Measurements from ENCODE around the gene TLR3. TPM values are rescaled to one million over a fixed set of nuclear protein-coding genes. Genes with fewer than 3 reads are reported as not detected.

TLR3 gene
- polyA plus RNA-seq, 3 donors = 8.3 to 14.4 (median 11.4) TPM

DNA sequence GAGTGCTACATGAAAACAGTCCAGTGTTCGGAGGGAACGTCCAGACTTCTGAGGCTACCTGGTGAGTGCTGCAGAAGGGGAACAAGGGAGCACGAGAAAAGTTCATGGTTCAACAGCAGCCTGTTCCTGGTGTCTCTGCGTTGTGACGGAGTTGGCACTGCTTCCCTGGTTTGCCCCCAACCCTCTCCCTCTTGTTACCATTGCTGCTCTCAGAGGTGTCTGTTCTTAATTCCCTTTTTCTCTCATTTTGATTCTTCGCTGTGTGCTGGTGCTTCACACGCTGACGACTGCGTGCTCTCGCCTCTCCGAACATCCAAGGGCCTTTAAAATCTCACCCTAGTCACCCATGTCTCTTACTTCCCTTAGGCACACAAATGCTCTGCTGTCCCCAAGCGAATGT, 34.0 kb downstream of the TLR3 start:
- DNase-seq = no peak

DNA sequence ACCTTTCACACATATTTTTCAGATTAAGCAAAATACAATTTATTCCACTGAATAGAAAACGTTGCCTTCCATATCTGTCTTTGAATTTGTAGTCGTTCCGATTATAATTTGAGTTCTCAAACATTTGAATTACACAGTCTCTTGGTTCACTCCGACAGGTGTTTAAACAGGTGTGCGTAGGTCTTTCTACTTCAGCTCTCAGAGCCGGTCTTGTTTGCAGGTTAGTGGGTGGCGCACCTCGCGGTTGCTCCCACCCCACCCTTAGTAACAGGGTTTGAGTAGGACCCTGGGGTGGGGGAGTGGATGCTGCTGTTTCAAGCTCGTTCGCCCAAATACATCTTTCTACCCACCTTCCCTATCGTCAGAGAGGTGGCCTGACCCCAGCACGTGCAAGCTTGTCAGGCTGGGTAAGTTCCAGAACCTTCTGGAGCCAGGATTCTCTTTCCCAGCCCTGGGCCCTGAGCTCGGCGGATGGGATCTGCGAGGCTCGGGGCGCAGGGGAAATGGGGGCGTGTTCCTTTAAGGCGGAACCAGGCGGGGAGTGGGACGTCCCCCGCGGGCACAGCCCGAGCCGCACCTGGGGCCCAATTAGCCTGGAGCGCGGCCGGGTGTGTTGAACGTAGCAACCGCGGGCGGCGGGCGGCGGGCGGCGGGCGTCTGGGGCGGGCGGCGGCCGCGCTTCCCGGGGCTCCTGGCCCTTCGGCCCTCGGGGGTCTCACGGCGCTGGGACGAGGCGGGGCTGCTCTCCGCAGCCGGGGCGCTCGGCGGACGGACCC, 35.3 kb downstream of the TLR3 start, which contains the start of gene FAM149A:
FAM149A (plus strand) TSS at position 591 of the 776 bp plus-strand sequence.
- no peak for DNase-seq

DNA sequence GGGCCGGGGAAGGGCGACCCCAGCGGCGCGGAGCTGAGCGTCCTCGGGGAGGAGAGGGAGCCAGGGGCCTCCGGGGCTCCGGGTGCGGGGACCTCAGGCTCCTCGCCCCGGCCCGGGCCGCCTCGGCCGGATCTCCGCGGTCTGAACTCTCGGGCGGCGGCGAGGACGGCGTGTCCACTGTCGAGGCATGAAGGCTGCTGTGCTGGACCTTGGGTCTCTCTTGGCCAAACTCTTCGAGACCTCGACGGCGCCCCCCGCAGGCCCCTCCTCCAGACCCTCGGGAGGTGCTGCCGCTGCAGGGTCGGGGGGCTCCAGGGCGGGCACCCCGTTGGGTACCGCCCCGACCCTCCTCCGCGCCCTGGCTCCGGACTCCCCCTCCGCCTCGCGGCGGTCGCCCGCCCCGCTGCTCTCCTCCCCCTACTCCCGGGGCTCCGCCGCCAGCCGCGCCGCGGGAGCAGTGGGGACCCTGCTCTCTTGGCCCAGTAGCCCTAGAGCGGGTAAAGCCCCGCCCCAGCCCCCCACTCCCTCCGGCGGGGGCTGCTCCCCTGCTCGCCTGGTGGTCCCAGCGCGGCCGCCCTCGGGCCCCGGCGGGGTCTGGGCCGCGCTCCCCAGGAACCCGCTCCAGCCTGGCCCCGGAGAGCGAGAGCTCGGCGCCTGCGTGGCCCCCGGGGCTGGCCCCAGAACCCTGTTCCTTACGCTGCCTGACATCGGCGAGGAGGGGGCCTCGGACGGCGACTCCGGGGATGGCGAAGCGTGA, 36.1 kb downstream of the TLR3 start:
- no peak for DNase-seq

DNA sequence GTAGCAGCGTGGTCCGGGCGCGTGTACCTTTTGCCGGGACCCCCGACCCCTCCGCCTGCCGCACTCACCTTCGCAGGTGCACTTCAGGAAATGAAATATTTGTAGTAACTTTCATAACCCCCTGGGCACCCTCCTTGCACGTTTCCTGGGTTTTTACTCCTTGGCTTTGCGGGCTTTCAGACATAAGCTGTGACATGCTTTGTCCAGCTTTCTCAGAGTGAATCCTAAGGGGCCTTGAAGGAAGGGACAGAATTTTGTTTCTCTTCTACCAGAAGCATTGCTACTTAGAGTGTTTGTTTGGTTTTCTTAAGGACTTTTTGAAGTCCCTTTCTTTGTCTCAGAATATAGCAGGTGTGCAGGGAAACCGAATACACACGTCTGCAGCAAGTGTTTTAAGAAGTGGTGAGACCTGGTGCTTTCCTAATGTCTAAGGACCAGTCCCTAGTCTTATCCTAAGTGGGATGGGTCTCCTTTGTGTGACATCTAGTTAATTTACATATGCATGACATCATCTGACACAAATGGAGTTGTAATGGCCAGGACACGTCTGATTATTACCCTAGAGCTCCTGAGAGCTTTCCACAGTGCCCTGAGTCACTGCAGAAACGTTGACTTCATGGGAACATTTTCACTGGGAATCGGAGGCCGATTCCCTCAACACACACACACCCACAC, 36.8 kb downstream of the TLR3 start:
- DNase-seq = no peak

DNA sequence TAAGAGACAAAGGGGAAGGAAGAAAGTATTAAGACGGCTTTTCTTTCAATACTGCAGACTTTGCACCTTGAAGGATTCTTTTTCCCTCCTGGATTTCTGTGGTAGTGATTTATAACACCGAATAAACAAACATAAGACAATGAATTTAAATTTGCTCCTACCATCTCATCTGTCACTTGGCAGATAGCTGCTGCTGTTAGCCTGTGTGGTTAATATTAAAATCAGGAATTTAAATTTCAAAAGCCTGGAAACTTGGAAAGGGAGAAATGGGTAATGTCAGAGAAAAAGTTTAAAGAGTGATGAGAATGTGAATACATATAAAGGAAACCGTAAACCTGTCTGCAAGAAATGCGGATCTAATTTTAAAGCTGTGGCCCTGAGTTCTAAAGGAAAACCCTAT, 39.0 kb downstream of the TLR3 start:
- no peak for DNase-seq

DNA sequence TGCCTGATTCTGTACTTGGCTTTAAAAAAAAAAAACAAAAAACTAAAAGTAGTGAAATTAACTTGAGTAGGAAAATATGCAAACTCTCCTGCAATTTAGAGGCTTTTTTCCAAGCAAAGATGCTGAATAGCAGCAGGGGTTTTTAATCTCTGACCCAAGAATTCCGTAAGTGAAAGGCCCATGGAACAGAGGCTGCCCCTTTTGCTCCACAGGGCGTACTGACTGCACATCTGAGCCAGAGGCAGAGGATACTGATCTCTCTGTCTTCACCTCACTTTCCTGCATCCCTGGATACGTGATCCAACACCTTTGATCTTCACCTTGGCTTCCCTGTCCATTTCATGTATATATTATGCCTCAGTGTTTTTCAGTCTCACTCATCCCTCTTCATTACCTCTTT, 39.4 kb downstream of the TLR3 start:
- no peak for DNase-seq

DNA sequence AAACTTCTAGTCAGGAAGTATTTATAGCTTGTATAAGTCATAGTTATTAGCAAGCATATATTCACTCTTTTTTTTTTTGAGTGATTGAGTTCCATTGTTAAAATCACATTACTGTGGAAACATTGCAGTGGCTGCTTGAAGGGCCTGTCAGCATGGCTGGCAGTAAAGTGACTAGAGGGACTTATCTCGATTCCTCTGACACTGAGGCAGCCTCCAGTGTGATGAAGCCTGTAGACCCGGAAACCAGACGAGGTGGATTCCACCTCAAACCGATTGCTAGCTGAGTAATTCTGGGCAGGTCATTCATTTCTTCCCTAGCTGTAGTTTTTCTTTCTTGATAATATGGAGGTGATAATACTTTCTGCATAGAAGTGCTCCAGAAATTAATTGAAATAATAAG, 40.3 kb downstream of the TLR3 start:
- no peak for DNase-seq

DNA sequence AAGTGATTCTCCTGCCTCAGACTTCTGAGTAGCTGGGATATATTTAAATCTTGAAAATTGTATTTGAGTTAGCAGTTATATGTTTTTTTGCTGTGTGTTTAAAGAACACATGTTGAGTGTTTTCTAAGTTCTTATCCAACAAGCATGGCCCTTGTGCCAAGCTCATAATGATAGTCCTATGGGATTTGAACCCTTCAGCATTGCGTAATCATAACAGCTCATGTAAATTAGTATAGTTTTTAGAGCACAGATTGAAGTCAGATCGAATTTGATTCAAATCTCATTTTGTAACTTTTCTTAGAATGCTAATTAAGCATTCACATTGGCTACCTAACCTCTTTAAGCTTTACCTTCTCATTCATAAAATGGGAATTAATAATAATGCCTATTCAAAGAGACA, 47.7 kb downstream of the TLR3 start:
- DNase-seq = no peak

DNA sequence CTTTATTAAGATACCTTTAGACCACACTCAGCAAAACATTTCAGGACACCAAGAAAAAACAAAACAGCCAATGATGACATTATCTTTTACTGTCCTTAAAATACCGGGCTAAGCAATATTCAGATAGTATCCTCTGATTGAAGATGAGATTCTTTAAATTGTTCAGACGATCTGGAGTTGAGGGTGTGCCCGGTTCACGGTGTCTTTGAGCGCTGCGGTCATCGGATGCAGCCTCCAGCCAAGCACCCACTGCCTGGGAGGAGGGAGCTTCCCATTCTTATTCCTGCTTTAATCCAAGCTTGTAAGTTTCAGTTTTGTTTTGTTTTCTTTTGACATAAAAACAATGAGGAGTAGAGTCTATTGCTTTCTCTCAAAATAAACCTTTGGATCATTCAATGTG, 49.6 kb downstream of the TLR3 start:
- no peak for DNase-seq

DNA sequence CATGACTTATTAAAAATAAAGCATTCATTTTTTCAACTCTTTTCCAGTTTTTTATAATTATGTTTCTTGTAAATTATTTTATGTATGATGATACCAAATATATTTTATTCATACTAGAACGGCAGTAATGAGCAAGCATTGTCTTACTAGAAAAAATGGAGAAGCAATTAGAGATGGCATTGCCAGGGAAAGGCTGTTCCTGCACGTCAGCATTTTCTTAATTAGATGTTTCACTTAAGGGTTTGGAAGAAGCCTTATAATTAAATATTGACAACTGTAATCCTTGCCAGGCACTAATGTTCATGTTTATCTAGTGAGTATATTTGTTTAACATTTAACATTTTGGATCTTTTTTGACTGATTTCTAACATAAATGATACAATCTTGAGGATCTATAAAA, 52.1 kb downstream of the TLR3 start:
- DNase-seq = no peak

DNA sequence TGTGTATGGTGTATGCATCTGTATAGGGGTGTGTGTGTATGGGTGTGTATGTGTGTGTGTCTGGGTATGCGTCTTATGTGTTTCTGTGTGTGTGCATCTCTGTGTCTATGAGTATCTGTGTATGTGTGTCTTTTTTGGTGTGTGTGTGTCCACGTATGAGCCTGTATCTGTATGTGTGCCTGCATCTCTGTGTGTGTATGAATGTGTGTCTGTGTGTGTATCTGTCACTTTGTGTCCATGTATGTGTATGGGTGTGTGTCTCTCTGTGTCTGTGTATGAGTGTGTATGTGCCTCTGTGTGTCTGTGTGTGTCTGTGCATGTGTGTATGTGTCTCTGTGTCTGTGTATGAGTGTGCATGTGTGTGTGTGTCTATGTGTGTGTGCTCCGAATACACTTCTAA, 59.9 kb downstream of the TLR3 start:
- no peak for DNase-seq

DNA sequence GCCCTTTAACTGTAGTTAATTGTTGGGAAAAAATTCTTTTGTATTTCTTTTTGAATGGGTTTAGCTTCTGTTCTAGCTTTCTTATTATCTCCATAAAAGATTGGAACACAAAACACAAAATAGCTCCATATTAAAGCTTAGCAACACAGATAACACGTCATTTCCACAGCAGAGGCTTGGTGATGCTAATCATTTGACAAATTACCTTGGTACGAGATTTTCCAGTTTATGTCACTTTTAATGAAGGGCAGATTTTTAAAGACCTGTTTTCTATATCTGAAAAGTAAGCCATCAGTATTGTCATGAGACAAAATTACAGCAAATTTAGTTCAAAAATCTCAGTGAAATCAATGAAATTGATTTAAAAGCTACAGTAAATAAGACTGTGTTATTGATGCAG, 63.0 kb downstream of the TLR3 start:
- DNase-seq = no peak

DNA sequence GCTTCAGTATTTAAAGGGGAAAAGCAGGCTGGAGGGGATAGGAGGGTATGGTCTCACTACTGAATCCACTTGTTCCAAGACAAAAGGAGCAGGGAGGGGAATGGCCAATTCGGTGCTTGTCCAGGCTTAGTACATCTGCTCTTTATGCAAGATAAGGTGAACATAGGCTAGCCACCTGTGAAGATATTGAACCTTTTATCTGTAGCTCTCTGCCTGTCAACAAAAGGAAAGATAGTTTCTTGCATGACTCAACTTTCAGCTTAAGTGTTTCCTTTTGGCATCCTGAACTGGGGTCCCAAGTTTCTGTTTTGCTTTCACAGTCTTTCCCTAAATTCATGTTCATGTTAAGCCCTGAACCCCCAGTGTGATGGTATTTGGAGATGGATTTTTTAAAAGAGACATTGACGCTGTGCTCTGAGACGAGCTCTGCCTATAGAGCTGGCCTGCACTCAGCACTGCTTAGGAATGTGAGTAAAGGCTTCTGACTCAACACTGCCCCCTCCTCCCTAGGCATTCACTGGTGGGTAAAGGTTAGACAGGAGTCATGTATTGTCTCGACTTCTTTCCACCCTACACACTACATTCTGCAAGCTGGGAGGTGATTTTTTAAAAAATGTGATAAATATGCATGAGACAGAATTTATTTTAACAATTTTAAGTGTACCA, 63.8 kb downstream of the TLR3 start:
- DNase-seq = peak; percentile 45

DNA sequence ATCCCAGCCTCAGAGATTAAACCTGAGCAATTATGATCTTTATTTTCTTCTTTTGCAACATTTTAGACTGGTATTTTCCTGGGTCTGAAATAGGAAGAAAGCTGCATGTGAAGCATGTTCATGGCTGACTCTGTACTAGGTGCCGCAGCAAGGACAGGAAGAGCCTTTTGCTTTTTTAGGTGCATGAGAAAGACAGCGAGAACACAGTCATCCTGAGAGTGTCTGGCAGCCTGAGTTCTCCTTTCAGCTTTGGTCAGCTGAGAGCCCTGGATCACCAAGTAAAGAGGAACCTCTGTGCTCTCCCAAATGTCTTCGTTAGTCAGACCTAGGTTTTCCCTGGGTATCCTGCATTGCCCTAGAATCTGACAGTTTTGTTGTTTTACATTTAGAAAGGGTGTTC, 65.3 kb downstream of the TLR3 start:
- DNase-seq = no peak

DNA sequence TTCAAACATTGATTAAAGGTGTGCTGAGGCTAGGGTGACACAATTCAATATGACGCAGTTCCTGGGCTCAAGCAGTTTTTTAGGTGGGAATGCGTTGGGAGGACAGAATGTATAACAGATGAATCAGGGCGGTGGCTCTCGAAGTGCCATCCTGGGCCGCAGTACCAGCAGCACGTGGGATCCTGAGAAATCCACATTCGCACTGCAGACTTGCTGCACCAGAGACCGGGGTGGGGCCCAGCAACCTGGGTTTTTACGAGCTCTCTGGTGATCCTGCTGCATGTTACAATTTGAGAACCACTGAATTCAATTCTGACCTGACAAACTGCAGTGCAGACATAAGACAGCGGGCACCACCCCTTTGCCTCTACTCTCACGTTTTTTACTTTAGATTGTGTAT, 65.9 kb downstream of the TLR3 start:
- DNase-seq = no peak

DNA sequence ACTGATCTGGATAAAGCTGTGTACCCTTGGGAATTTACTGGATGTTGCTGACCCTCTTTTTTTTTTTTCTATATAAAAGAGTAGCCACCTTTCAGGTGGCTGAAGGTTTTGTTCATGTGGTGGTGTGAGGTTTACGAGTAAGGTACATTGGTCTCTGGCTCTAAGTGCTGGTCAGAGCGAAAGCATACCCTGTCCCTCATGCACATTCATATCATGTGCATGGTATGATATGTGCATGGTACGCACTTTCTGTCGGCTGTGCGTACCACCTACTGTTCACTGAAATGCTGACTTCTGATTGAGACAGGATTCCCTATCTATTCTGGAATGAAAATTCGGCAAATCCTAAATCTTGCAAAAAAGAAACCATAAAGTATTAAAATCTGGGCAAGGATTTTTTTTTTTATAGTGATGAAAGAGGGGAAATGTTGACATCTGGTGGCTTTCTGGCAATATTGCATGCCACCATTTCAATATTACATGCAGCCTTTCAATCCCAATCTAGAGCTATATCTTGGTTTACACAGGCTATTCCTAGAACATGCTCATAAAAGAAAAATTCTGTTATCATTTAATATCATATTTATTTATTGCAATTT, 68.3 kb downstream of the TLR3 start:
- no peak for DNase-seq

Other genes with a start within 250 kb of the TLR3 start
- gene FAM149A, start 35.5 kb downstream of the TLR3 start, polyA plus RNA-seq (ENCODE audit: insufficient read length in 3 of 3) = 10 to 100 TPM; 46.8 to 67.8 (median 47.7) TPM
- gene CYP4V2, start 122.4 kb downstream of the TLR3 start, polyA plus RNA-seq (ENCODE audit: insufficient read length in 3 of 3) = 10 to 100 TPM; 19.1 to 24.4 (median 21.7) TPM
- 1 to 10 TPM; 1.1 to 2.7 (median 2.2) TPM for gene KLKB1, start 158.4 kb downstream of the TLR3 start, polyA plus RNA-seq (ENCODE audit: insufficient read length in 3 of 3)
- gene F11, start 197.0 kb downstream of the TLR3 start, polyA plus RNA-seq (ENCODE audit: insufficient read length in 3 of 3) = 1 to 10 TPM; 1.9 to 5.1 (median 3.7) TPM